GM18508 (cell line): ENCODE data around the gene ZNF316.

Source experiments
- ATAC-seq: cut with Tn5 transposase; IDR thresholded peaks from one replicate; pipeline ENCODE4 v1.9.1; 2021; ENCODE audit warnings: moderate number of reproducible peaks; ENCODE audit not compliant: insufficient read depth, unreplicated experiment

Gene ZNF316

GRCh38 chr7:6644728-6645127, 7.6 kb downstream of the ZNF316 start:
- no peak for ATAC-seq

- ATAC-seq, result no peak
Observed at GRCh38 chr7:6646465-6646864, 9.3 kb downstream of the ZNF316 start.

GRCh38 chr7:6647080-6647479, 10.0 kb downstream of the ZNF316 start:
- ATAC-seq, result no peak

GRCh38 chr7:6647541-6647940, 10.4 kb downstream of the ZNF316 start:
- ATAC-seq, result no peak

- no peak for ATAC-seq
Observed at GRCh38 chr7:6648066-6648814, 11.1 kb downstream of the ZNF316 start.

- ATAC-seq, result no peak
Observed at GRCh38 chr7:6648815-6649104, 11.6 kb downstream of the ZNF316 start.

- ATAC-seq, result no peak
Observed at GRCh38 chr7:6649241-6649961, 12.3 kb downstream of the ZNF316 start.

- no peak for ATAC-seq
Observed at GRCh38 chr7:6650086-6650485, 13.0 kb downstream of the ZNF316 start.

GRCh38 chr7:6650521-6651011, 13.4 kb downstream of the ZNF316 start:
- ATAC-seq, result no peak

- ATAC-seq, result no peak
Observed at GRCh38 chr7:6651851-6652445, 14.8 kb downstream of the ZNF316 start.

- ATAC-seq, result no peak
Observed at GRCh38 chr7:6652446-6653011, 15.4 kb downstream of the ZNF316 start.

GRCh38 chr7:6653071-6654003, 16.2 kb downstream of the ZNF316 start:
- ATAC-seq, result no peak

- ATAC-seq, result no peak
Observed at GRCh38 chr7:6654113-6654841, 17.2 kb downstream of the ZNF316 start.

- no peak for ATAC-seq
Observed at GRCh38 chr7:6654842-6655610, 17.9 kb downstream of the ZNF316 start.

- ATAC-seq, result no peak
Observed at GRCh38 chr7:6655636-6656385, 18.7 kb downstream of the ZNF316 start.

- no peak for ATAC-seq
Observed at GRCh38 chr7:6656413-6656812, 19.3 kb downstream of the ZNF316 start.

GRCh38 chr7:6658618-6659345, 21.7 kb downstream of the ZNF316 start:
- ATAC-seq, result no peak
